Effector memory CD8-positive, alpha-beta T cell (primary cell): ENCODE results near the gene KMT2B.

ENCODE experiments used
- ATAC-seq: fragments of 150-1000 bp; cut with Tn5 transposase; replicated peaks from 2 replicates; pipeline ENCODE4 v1.10.0; 2021; ENCODE audit warnings: mild to moderate bottlenecking, moderate library complexity
- DNase-seq, 3 experiments: peaks; one replicate each; pipeline ENCODE4 v3.0.0; 2021
- H3K27ac Mint-ChIP-seq, 2 donors: one replicate each; pipeline ENCODE4 v1.8.0; 2022; ENCODE audit warnings: mild to moderate bottlenecking in 2 of 2, mixed read lengths in 2 of 2, moderate library complexity in 2 of 2
- H3K27me3 Mint-ChIP-seq, 2 donors: one replicate each; pipeline ENCODE4 v1.8.0; 2022; ENCODE audit warnings: mixed read lengths in 2 of 2
- H3K36me3 Mint-ChIP-seq: one replicate; pipeline ENCODE4 v1.8.0; 2022; ENCODE audit warnings: mild to moderate bottlenecking, moderate library complexity, mixed read lengths; ENCODE audit not compliant: insufficient read depth
- H3K4me1 Mint-ChIP-seq, 2 donors: one replicate each; pipeline ENCODE4 v1.8.0; 2022; ENCODE audit warnings: low read depth in 2 of 2, mixed read lengths in 2 of 2
- H3K4me3 Mint-ChIP-seq, 2 donors: one replicate each; pipeline ENCODE4 v1.8.0; 2022; ENCODE audit warnings: mild to moderate bottlenecking in 2 of 2, mixed read lengths in 2 of 2, moderate library complexity in 2 of 2
- H3K9me3 Mint-ChIP-seq, 2 donors: one replicate each; pipeline ENCODE4 v1.8.0; 2022; ENCODE audit warnings: mixed read lengths in 2 of 2

Gene KMT2B

GRCh38 chr19:35693835-35694599 lies 23.8 kb upstream of the KMT2B start:
- Mint-ChIP-seq H3K36me3 (peaks cover 4% of the 10 kb centered on the region), H3K4me3 (no peak overlapping the region), H3K9me3 (no peaks in the 10 kb centered on the region)

GRCh38 chr19:35695895-35696422 lies 21.8 kb upstream of the KMT2B start:
- ATAC-seq (no peak), DNase-seq (no peak)
- no peaks in the 10 kb centered on the region for H3K27me3 Mint-ChIP-seq
- H3K4me3 Mint-ChIP-seq, result no peak overlapping the region
- no peaks in the 10 kb centered on the region for H3K9me3 Mint-ChIP-seq
- H3K4me1 Mint-ChIP-seq, result no peaks in the 10 kb centered on the region
- no peaks in the 10 kb centered on the region for H3K36me3 Mint-ChIP-seq
- H3K27ac Mint-ChIP-seq, result no peak overlapping the region

More at GRCh38 chr19:35693835-35694599, 23.8 kb upstream of the KMT2B start:
- H3K4me1 Mint-ChIP-seq, result no peaks in the 10 kb centered on the region
- H3K27ac Mint-ChIP-seq, result no peak overlapping the region
- DNase-seq (peak; percentile 90 to 92 (median 92)), ATAC-seq (peak; percentile 100)
- H3K27me3 Mint-ChIP-seq, result no peaks in the 10 kb centered on the region

- H3K36me3 Mint-ChIP-seq, result no peaks in the 10 kb centered on the region
- H3K4me3 Mint-ChIP-seq, result no peak overlapping the region
- no peaks in the 10 kb centered on the region for H3K9me3 Mint-ChIP-seq
- peaks cover 0 to 2% of the 10 kb centered on the region in 2 donors for H3K27me3 Mint-ChIP-seq
- no peak overlapping the region for H3K27ac Mint-ChIP-seq
- DNase-seq (no peak), ATAC-seq (no peak)
- no peaks in the 10 kb centered on the region for H3K4me1 Mint-ChIP-seq
Measured at GRCh38 chr19:35696835-35697234, 21.0 kb upstream of the KMT2B start.

- H3K9me3 Mint-ChIP-seq, result no peaks in the 10 kb centered on the region
- peak overlapping the region; percentile 85 to 86 for H3K27ac Mint-ChIP-seq
- H3K27me3 Mint-ChIP-seq, result peaks cover 0 to 9% of the 10 kb centered on the region in 2 donors
- ATAC-seq, result peak; percentile 99
- H3K4me1 Mint-ChIP-seq, result peaks cover 5 to 7% of the 10 kb centered on the region in 2 donors
- DNase-seq, result peak; percentile 84 to 85 (median 84)
- H3K4me3 Mint-ChIP-seq, result peak overlapping the region; percentile 92 to 94
- peaks cover 6% of the 10 kb centered on the region for H3K36me3 Mint-ChIP-seq
Measured at GRCh38 chr19:35702223-35703012, 15.4 kb upstream of the KMT2B start.

GRCh38 chr19:35703343-35703742 lies 14.5 kb upstream of the KMT2B start:
- peaks cover 0 to 9% of the 10 kb centered on the region in 2 donors for H3K27me3 Mint-ChIP-seq
- H3K4me3 Mint-ChIP-seq, result peak overlapping the region in 1 of 2 donors; percentile 94
- H3K4me1 Mint-ChIP-seq, result peaks cover 5 to 7% of the 10 kb centered on the region in 2 donors
- H3K36me3 Mint-ChIP-seq, result peaks cover 6% of the 10 kb centered on the region
- H3K27ac Mint-ChIP-seq, result no peak overlapping the region
- H3K9me3 Mint-ChIP-seq, result no peaks in the 10 kb centered on the region
- DNase-seq (no peak), ATAC-seq (no peak)

GRCh38 chr19:35704218-35704617 lies 13.6 kb upstream of the KMT2B start, which contains the start of gene ZBTB32:
ZBTB32 (plus strand) TSS chr19:35704558; CDS start chr19:35714627, 10,069 bp downstream.
- DNase-seq (no peak), ATAC-seq (no peak)
- H3K4me1 Mint-ChIP-seq, result peaks cover 5 to 7% of the 10 kb centered on the region in 2 donors
- peaks cover 6% of the 10 kb centered on the region for H3K36me3 Mint-ChIP-seq
- no peak within 1 kb of the TSS for H3K4me3 Mint-ChIP-seq
- H3K27me3 Mint-ChIP-seq, result peaks cover 0 to 9% of the 10 kb centered on the region in 2 donors
- H3K9me3 Mint-ChIP-seq, result no peaks in the 10 kb centered on the region
- H3K27ac Mint-ChIP-seq, result no peak within 1 kb of the TSS

GRCh38 chr19:35708391-35708790 lies 9.4 kb upstream of the KMT2B start:
- Mint-ChIP-seq H3K27me3 (peaks cover 0 to under 1% of the 10 kb centered on the region in 2 donors), H3K27ac (no peak overlapping the region), H3K36me3 (no peaks in the 10 kb centered on the region), H3K4me3 (no peak overlapping the region), H3K9me3 (no peaks in the 10 kb centered on the region), H3K4me1 (peaks cover 18 to 24% of the 10 kb centered on the region in 2 donors)
- no peak for DNase-seq
- ATAC-seq, result no peak

- H3K4me3 Mint-ChIP-seq, result peak overlapping the region; percentile 35 to 65
- peak overlapping the region; percentile 87 to 93 for H3K27ac Mint-ChIP-seq
- DNase-seq (no peak), ATAC-seq (peak; percentile 15)
- H3K27me3 Mint-ChIP-seq, result peaks cover 0 to 7% of the 10 kb centered on the region in 2 donors
- peaks cover 9% of the 10 kb centered on the region for H3K36me3 Mint-ChIP-seq
- H3K4me1 Mint-ChIP-seq, result peaks cover 39 to 45% of the 10 kb centered on the region in 2 donors
- H3K9me3 Mint-ChIP-seq, result no peaks in the 10 kb centered on the region
Measured at GRCh38 chr19:35710784-35711723, 6.7 kb upstream of the KMT2B start.

- Mint-ChIP-seq H3K27me3 (peaks cover 0 to 7% of the 10 kb centered on the region in 2 donors), H3K4me3 (peak overlapping the region; percentile 78 to 89), H3K9me3 (no peaks in the 10 kb centered on the region), H3K36me3 (peaks cover 18% of the 10 kb centered on the region), H3K4me1 (peaks cover 48 to 53% of the 10 kb centered on the region in 2 donors), H3K27ac (peak overlapping the region; percentile 93 to 94)
- peak; percentile 18 for ATAC-seq
- DNase-seq, result peak; percentile 21 to 44 (median 27)
Measured at GRCh38 chr19:35712567-35713505, 5.0 kb upstream of the KMT2B start.

- peaks cover 49 to 54% of the 10 kb centered on the region in 2 donors for H3K4me1 Mint-ChIP-seq
- H3K27me3 Mint-ChIP-seq, result peaks cover 0 to 7% of the 10 kb centered on the region in 2 donors
- peaks cover 18% of the 10 kb centered on the region for H3K36me3 Mint-ChIP-seq
- DNase-seq (no peak), ATAC-seq (no peak)
- H3K27ac Mint-ChIP-seq, result peak overlapping the region; percentile 93 to 94
- no peaks in the 10 kb centered on the region for H3K9me3 Mint-ChIP-seq
- H3K4me3 Mint-ChIP-seq, result peak overlapping the region; percentile 78 to 89
Measured at GRCh38 chr19:35713506-35713850, 4.3 kb upstream of the KMT2B start.

GRCh38 chr19:35713904-35714495 lies 3.8 kb upstream of the KMT2B start:
- peaks cover 18% of the 10 kb centered on the region for H3K36me3 Mint-ChIP-seq
- peaks cover 50 to 58% of the 10 kb centered on the region in 2 donors for H3K4me1 Mint-ChIP-seq
- no peaks in the 10 kb centered on the region for H3K9me3 Mint-ChIP-seq
- no peak for ATAC-seq
- DNase-seq, result no peak
- H3K27ac Mint-ChIP-seq, result peak overlapping the region; percentile 93 to 94
- peak overlapping the region; percentile 78 to 89 for H3K4me3 Mint-ChIP-seq
- H3K27me3 Mint-ChIP-seq, result peaks cover 0 to 7% of the 10 kb centered on the region in 2 donors
